ENCODE results near the gene GFOD1. TPM values are rescaled to one million over a fixed set of nuclear protein-coding genes. Genes with fewer than 3 reads are reported as not detected.

The GFOD1 gene
- total RNA-seq, 1 donor from 2014 or later = 2.2 TPM

GRCh38 chr6:13349811-13350506 lies 137.4 kb downstream of the GFOD1 start:
- DNase-seq (ENCODE audit: low read depth) = no peak
- no peak overlapping the region for H3K4me3 ChIP-seq (ENCODE audit: low read depth, low read length)
- no peak for TF ChIP-seq CTCF (conservative IDR thresholded peaks at IDR 0.05; ENCODE audit: low read depth, low read length)

- DNase-seq (ENCODE audit: low read depth) = no peak
- H3K4me3 ChIP-seq (ENCODE audit: low read depth, low read length) = no peak overlapping the region
- TF ChIP-seq CTCF (conservative IDR thresholded peaks at IDR 0.05; ENCODE audit: low read depth, low read length) = no peak
Observed at GRCh38 chr6:13348334-13349113, 138.9 kb downstream of the GFOD1 start.

GRCh38 chr6:13346245-13346644 lies 141.2 kb downstream of the GFOD1 start:
- no peak for TF ChIP-seq CTCF (conservative IDR thresholded peaks at IDR 0.05; ENCODE audit: low read depth, low read length)
- no peak overlapping the region for H3K4me3 ChIP-seq (ENCODE audit: low read depth, low read length)
- no peak for DNase-seq (ENCODE audit: low read depth)

GRCh38 chr6:13342414-13343019 lies 144.9 kb downstream of the GFOD1 start:
- no peak overlapping the region for H3K4me3 ChIP-seq (ENCODE audit: low read depth, low read length)
- no peak for DNase-seq (ENCODE audit: low read depth)
- no peak for TF ChIP-seq CTCF (conservative IDR thresholded peaks at IDR 0.05; ENCODE audit: low read depth, low read length)

GRCh38 chr6:13339863-13340630 lies 147.4 kb downstream of the GFOD1 start:
- DNase-seq (ENCODE audit: low read depth) = no peak
- no peak for TF ChIP-seq CTCF (conservative IDR thresholded peaks at IDR 0.05; ENCODE audit: low read depth, low read length)
- no peak overlapping the region for H3K4me3 ChIP-seq (ENCODE audit: low read depth, low read length)

- no peak for DNase-seq (ENCODE audit: low read depth)
- no peak overlapping the region for H3K4me3 ChIP-seq (ENCODE audit: low read depth, low read length)
- no peak for TF ChIP-seq CTCF (conservative IDR thresholded peaks at IDR 0.05; ENCODE audit: low read depth, low read length)
Observed at GRCh38 chr6:13338038-13338437, 149.4 kb downstream of the GFOD1 start.
